HG03342 (cell line): ENCODE results near the gene MYLK.

Experiments
- ATAC-seq: cut with Tn5 transposase; IDR thresholded peaks from one replicate; pipeline ENCODE4 v1.9.1; 2021; ENCODE audit warnings: mild to moderate bottlenecking, moderate library complexity; ENCODE audit not compliant: unreplicated experiment

The MYLK gene

DNA sequence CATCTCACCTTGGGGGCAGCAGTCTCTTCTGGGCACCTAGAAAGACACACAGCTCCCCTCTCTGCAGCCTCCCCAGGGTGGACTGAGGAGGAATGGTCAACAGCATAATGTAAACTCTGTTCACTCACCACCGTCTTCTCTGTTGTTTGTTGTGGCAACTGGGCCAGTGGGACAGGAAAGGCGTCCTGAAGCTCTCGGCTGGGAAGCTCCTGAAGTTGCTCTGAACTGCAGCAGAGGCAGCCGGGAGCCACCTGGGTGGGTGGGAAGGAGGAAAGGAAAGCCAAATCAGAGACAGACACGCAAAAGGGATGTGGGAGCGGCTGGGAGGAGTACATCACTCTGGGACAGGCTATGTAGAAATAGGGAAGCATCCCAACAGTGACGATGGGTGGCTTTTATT lies 52.7 kb downstream of the MYLK start:
- ATAC-seq, result no peak

DNA sequence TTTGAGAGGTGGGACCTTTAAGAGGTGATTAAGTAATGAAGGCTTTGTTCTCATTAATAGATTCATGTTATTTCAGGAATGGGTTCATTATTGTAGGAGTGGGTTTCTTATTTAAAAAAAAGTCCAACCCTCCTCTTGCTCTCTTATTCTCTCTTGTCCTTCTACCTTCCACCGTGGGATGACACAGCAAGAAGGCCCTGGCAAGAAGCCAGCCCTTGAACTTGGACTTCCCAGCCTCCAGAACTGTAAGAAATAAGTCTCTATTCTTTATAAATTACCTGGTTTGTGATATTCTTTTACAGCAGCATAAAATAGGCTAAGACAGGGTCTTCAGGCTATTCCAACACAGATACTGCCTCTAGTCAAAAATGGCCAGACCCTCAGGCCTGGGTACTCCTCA lies 62.2 kb downstream of the MYLK start:
- no peak for ATAC-seq

DNA sequence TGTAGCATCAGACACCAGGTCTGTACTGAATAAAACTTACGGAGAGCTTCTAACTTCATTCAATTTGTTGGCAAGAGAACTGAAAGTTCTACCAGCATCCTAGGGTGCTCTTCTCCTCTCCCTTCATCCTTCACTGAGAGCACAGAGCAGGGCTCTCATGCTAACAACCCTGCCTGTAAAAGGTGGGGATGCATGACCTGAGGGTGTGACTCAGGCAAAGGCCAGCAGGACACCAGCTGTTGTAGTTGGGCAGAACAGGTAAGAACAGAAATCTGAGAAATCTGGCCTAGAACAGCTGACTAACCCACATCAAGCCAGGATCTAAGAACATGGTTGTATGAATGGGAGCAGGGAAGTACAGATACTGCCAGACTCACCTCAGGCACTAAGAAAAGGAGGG lies 64.2 kb downstream of the MYLK start:
- ATAC-seq, result no peak

DNA sequence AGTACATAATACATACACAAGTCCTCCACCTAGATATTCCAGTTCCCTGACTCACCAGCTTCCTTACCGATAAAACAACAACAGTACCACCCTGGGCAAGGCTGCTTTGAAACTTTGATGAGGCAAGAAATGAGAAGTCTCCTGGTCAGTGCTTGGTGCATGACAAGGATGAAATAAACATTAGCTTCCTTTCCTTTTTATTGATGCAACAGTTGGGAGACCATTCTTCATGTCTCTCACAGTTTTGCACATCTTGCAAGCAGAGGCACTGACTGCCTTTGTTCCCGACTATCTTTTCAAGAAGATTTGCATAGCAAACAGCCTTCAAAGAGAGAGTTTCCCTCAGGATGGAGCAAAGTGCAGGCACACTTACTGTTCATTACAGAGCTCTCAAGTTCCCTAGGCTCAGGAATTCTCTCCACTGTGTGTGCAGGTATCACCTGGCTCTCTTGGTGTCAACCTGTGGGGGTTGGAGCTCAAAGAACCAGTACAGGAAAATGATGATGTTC lies 65.2 kb downstream of the MYLK start:
- ATAC-seq, result no peak

DNA sequence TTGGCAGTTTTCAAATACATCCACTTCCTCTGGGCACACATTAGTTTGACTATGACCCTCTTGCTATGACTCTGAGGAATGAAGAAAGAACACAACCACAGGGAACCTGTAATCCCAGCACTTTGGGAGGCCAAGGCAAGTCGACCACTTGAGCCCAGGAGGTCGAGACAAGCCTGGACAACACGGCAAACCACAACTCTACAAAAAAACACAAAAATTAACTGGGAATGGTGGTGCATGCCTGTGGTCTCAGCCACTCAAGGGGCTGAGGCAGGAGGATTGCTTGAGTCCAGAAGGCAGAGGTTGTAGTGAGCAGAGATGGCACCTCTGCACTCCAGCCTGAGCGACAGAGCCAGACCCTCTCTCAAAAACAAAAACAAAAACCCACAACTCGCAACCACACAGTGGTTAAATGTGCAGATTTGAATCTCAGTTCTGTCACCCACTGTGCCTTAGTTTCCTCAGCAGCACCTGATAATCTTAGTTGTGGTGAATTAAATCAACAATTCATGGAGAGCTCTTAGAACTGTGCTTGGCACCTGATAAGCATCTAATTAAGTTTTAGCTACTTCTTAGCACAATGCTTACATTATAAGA lies 65.7 kb downstream of the MYLK start:
- ATAC-seq, result no peak

DNA sequence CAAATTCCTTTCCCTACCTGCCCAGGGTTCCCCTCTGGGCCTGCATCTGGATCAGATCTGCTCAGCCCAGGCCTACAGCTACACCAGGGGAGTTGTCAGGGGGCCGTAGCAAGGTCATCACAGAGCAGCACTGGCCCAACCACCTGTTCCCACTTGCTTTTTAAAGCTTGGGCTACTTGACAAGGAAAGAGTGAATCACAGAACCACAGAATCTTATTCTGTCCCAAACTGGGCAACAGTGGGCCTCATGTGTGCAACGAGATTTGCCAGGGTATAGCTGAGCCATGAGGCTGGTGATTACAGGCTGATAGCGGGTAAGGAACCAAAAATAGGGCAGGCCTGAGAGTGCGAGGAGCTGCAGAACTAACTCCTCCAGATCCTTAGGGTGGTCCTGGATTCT lies 66.7 kb downstream of the MYLK start:
- ATAC-seq, result no peak

DNA sequence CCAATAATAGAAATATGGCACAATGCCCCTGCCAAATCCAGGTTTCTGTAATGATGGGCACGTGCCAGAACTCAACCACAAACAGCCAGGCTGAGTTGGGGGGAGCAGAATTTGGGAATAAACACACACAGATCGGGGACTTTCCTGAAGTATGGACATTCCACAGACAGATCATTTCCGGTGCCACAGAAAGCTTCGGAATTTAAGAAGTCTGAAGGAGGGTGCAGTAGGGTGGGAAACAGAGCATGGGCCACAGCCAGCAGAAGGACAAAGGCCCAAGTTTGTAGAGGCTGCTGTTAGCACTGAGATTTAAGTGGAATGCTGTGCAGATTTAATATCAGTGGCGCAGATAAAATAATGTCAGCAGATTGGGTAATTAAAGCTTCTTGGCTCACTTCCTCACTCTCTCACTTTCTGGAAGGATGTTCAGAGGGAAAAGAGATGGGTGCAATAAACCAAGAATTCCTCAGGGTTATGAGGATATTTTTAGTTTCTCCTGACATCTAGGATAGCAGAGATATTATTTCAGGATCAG lies 67.4 kb downstream of the MYLK start:
- ATAC-seq, result no peak

DNA sequence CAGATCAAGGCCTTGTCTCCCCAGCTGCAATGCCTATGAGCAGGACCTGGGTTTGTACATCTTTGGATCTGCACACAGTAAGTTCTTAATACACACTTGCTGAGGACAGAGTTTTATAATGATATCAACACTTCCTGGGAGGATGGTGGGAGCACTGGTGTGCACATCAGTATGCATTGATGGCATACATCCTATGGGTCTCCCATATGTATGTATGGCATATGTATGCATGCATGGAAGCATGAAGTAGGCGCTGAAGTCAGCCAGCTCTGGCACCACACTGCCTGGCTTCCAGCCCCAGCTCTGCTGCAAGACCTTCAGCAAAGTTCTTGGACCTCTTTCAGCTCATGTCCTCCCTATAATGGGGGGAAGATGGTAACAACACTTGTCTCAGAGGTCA lies 68.2 kb downstream of the MYLK start:
- ATAC-seq, result no peak

DNA sequence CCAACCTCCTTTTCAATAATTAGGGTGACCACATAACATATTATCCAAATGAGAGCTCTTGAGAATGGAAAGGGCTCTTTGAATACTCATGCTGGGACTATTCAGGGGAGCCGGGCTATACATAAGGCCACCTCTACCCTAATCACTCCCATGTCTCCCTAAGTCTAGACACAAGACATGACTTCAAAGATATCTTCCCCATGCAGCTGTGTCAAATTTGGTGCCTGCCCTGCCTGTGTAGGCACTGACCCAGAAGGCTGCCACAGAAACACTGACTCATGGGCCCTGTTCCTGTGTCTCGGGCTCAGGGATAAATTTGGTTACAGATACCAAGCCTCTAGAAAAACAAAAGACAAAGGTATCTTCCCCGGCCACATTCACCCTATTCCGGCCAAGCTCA lies 70.3 kb downstream of the MYLK start:
- no peak for ATAC-seq

DNA sequence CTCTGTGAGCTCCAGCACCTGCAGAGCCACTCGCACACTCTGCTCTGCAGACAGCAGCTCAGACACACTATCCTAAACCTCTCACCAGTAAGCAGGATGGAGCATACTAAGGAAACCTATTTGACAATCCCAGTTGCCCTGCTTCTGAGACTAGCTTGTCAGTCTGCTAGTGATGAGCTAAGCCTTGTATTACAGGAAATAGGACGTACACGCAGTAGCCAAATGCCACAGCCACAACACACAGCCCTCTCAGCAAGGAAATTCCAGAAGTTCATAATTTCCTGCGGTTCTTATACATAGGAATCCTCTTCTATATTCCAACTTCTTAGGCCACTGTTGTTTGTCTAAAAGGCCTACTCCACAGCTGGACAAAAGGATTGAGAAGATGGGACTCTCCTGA lies 74.5 kb downstream of the MYLK start:
- ATAC-seq, result no peak

DNA sequence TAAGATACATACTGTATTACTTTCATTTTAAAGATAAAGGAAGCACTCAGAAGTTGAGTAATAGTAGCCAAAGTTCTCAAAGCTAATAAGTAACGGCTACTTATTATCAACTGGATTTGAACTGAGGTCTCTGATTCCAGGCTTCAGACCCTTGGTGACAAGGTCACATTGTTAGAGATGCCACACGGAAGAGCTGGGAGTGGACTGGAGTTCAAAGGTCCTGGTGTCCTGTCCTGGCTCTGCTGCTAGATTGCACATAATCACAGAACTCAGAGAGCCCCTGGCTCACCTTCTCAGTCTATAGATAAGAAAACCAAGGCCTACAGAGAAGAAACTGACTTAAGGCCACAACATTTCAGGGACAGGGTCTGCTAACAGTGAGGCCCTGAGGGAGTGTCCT lies 75.3 kb downstream of the MYLK start:
- ATAC-seq, result no peak

DNA sequence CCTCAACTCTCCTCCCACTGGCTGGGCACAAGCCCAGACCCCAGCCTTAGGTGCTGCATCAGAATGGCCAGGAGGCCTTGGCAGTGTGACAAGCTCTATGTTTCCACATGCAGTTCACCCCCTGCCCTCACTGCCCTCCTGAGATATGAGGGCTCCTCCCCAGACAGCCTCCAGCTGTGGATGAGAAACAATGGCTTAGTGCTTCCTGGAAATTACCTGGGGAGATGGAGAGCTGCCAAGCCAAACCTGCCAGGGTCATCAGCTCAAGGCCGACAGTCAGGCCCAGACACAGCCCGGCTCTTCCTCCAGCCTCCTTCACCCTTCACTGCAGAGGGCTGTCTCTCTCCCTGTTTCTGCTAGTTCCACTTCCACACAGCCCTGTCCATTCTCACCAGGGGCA lies 76.3 kb downstream of the MYLK start:
- no peak for ATAC-seq

DNA sequence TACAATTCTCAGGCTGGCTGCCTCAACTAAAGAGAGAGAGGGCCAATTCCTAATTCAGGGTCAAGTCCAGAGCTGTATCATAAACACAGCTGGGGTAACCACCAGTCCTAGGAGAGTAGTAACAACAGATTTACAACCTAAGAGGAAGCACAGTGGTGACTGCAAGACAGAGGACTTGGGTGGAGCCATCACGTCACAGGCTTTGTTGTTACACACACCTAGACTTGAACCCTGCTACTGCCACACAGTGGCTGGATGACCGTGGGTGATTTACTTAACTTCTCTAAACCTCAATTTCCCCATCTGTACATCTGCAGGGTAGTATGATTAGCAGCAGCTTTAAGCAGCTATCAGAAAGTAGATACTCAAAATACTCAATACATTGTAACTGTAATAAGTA lies 78.6 kb downstream of the MYLK start:
- ATAC-seq, result no peak

DNA sequence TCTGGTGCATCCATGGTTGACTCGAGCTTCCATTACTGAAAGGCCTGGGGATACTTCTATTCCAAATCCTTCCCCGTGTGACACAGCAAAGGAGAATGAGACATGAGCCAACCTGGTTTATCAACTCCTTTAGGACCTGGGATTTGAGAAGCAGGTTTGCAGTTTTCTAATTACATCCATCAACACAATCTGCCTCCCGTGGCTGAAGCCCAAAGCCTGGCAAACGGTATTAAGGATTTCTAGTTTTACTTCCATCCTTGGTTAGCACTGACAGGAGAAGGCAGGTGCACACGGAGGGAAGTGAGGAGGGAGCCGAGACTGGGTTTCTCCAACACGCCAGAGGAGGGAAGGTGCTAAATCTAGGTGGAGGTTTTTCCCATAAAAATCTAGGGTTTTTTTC lies 79.0 kb downstream of the MYLK start:
- no peak for ATAC-seq

DNA sequence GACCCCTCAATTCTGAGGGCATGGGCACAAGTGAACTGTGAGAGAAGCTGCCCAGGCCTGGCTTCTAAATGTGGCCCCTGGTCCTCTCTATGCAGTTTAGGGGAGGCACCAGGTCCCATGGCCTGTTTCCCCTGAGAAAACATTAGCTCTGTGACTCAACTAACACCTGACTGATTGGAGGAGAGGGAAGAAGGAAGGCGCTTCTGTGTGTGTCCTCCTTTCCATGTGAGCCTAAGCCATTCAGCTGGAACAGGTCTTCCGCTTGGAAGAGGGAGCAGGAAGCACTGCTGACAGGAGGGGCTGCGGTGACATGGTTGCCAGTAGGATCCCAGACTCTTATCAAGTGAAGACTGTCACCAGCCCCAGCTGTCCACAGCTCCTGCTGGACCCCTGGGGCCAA lies 79.5 kb downstream of the MYLK start:
- ATAC-seq, result no peak

DNA sequence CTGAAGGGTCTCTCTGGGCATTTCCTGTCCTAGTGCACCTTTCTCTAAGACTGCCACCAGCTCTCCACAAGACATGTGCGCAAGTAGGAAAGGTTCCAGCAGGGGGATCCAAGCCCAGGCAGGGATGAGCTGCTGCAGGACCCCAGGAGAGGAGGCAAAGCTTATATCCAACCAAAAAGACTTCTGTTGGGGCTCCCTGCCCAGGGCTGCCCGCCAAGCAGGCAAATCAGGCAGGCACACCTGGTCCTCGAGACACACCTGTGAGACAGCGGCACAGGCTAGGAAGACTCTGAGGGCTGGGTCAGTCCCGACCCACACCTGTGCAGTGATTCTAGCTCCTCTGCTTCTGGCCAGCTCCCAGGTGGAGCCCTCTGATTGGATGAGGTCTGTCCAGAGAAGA lies 80.6 kb downstream of the MYLK start:
- no peak for ATAC-seq

DNA sequence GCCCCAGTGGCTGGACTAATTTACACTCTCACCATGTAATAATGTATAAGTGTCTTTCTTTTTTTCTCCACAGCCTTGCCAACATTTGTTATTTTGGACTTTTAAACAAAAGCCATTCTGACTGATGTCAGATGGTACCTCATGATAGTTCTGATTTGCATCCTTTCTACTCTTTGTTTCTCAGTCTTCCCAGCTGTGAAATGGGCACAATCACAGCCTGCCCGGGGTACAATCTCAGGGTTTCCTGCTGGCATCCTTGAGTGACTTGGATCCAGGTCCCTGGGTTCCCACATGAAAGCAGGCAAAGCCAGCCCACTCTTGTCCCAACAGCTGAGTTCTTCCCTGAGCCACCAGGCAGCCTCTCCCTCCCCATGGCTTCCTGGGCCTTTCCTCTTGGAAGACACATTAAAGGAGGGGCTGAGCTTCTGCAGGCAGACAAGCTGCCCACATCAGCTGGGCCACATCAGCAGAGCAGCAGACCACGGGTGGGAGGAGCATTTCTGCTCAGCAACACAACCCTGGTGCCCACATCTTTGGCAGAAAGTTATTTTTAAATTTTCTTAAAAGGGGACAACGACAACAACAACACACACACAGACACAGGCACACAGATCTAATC lies 82.0 kb downstream of the MYLK start:
- no peak for ATAC-seq

DNA sequence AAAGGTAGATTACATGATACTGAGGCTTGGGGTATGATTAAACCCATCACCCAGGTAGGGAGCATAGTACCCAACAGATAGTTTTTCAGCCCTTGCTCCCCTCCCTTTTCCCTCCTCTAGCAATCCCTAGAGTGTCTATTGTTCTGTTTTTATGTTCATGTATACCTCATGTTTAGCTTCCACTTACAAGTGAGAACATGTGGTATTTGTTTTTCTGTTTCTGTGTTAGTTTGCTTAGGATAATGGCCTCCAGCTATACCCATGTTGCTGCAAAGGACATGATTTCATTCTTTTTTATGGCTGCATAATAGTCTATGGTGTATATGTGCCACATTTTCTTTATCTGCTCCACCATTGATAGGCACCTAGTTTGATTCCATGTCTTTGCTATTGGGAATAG lies 82.7 kb downstream of the MYLK start:
- no peak for ATAC-seq

DNA sequence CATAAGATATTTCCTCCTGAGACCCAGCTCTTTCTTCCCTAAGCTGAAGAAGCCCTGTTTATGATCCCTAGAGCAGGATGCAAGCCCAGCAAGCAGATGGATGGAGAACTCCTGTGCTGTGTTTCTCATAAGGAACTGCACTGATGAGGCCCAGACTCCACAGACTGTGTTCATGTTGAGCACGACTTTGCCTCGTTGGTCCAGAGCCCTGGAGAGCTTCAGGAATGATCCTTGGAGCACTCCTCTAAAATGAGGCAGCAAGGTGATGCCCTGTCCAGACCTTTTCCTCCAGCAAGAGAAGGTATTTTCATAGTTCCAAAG lies 83.8 kb downstream of the MYLK start:
- ATAC-seq, result no peak

DNA sequence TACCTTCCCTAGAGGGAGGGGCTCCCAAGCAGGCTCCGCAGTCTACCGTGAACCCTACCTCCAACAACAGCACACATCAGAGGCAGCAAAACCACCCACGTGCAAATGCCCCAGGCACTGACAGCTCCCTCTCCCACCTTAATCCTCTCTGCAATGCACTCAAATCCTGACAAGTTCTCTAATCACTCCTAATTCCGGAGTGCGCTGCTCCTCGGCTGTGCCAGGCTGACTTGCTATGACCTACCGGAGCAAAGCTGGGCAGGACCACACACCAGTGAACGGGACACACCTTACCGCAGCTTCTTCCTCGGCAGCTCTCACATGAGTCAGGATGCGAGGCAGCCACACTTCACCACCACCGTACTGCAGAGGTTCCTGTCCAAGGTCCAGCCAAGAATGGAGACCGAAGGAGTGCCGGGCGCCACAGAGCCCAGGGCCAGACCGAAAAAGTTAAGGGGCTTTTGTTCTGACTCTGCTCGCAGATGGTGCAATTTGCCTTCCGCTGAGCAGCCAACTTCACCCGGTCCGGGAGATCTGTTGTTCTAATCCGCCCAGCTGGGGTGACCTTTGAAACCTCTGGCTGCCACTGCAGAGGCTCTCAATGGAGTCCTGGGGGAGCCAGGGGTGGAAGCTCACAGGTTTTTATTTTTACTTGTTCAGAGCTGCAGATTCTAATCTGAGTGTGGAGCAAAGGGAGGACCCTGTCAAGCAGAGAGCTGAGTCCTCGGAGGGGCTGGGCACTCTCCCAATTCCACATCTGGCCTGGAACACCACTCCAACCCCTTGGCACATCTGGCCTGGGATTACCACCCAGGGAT lies 84.4 kb downstream of the MYLK start:
- ATAC-seq, result no peak

DNA sequence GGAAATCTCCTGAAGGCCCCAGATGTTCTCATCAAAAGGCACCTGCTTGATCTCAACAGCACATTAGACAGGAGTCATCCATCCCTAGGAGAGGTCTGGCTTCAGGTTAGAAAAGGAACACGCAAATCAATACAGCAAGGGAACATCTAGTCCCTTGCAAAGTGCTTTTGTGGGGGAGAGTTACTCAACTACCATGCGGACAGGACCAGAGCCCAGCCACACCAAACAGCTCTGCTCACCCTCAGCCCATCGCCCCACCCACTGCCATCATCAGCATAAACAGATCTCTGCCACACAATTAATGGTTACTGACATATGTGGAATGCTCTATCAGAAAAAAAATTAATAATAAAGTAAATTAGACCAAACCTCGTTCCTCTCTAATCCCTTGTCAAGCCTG lies 85.6 kb downstream of the MYLK start:
- ATAC-seq, result no peak
